Tracheal epithelial cell (primary cell): ENCODE results near the gene MAPK11. TPM values are rescaled to one million over a fixed set of nuclear protein-coding genes. Genes with fewer than 3 reads are reported as not detected.

ENCODE experiments used
- total RNA-seq: library from RNA; depleted of rRNA; stranded (reverse); fragments of >200 nt; gene quantifications from 2 replicates; pipeline ENCODE4 v1.2.1, GENCODE V29; 2014

Gene MAPK11
- total RNA-seq, result 2.8 and 5.8 TPM in 2 replicates

GRCh38 chr22:50269970-50270665 lies at the start of gene MAPK11:
Gene MAPK11 (minus strand): TSS chr22:50270380. CDS start chr22:50270292, 88 bp downstream.

GRCh38 chr22:50306753-50307749 lies 36.9 kb upstream of the MAPK11 start, which contains the start of gene PLXNB2:
Gene PLXNB2 (minus strand): TSS chr22:50307646. CDS start chr22:50290584, 17,062 bp downstream.

GRCh38 chr22:50261615-50262459 lies 8.3 kb downstream of the MAPK11 start, which contains the start of gene MAPK12:
Gene MAPK12 (minus strand): TSS chr22:50261683. CDS start chr22:50261509, 174 bp downstream.

GRCh38 chr22:50250555-50251476 lies 19.4 kb downstream of the MAPK11 start, which contains the start of gene HDAC10:
Gene HDAC10 (minus strand): TSS chr22:50251265. CDS start chr22:50251032, 233 bp downstream.

GRCh38 chr22:50244420-50245213 lies 25.6 kb downstream of the MAPK11 start, which contains the start of gene TUBGCP6:
Gene TUBGCP6 (minus strand): TSS chr22:50245023. CDS start chr22:50244459, 564 bp downstream.

Other genes starting within 250 kb of the MAPK11 start
- not detected in 2 replicates for gene TTLL8, start 212.1 kb downstream of the MAPK11 start, total RNA-seq
- under 0.01 and 0.72 TPM in 2 replicates for gene MLC1, start 185.0 kb downstream of the MAPK11 start, total RNA-seq
- 0.48 and 0.64 TPM in 2 replicates for gene MOV10L1, start 180.4 kb downstream of the MAPK11 start, total RNA-seq
- gene PANX2, start 99.6 kb downstream of the MAPK11 start, total RNA-seq, result under 0.01 and 0.48 TPM in 2 replicates
- 34.7 and 40.0 TPM in 2 replicates for gene TRABD, start 84.5 kb downstream of the MAPK11 start, total RNA-seq
- gene SELENOO, start 69.4 kb downstream of the MAPK11 start, total RNA-seq, result 33.0 and 47.5 TPM in 2 replicates
- gene TUBGCP6, start 25.4 kb downstream of the MAPK11 start, total RNA-seq, result 19.4 and 23.6 TPM in 2 replicates
- 16.9 and 17.7 TPM in 2 replicates for gene HDAC10, start 19.1 kb downstream of the MAPK11 start, total RNA-seq
- 11.7 and 27.7 TPM in 2 replicates for gene MAPK12, start 8.7 kb downstream of the MAPK11 start, total RNA-seq
- gene PLXNB2, start 37.3 kb upstream of the MAPK11 start, total RNA-seq, result 127 and 141 TPM in 2 replicates
- gene DENND6B, start 56.6 kb upstream of the MAPK11 start, total RNA-seq, result 0.96 and 1.7 TPM in 2 replicates
- 44.8 and 55.9 TPM in 2 replicates for gene PPP6R2, start 72.9 kb upstream of the MAPK11 start, total RNA-seq
- 102 and 137 TPM in 2 replicates for gene SBF1, start 204.7 kb upstream of the MAPK11 start, total RNA-seq
- 2.7 and 4.3 TPM in 2 replicates for gene ADM2, start 211.2 kb upstream of the MAPK11 start, total RNA-seq
- 0.72 TPM in 1 of 2 replicates, not detected in the other for gene MIOX, start 216.5 kb upstream of the MAPK11 start, total RNA-seq
- gene LMF2, start 237.3 kb upstream of the MAPK11 start, total RNA-seq, result 21.7 and 31.5 TPM in 2 replicates
- gene NCAPH2, start 237.8 kb upstream of the MAPK11 start, total RNA-seq, result 24.7 and 28.9 TPM in 2 replicates